HPDE6-E6E7 (cell line): ENCODE results near the gene ANO3.
"Not testable (repeated sequence)": the region's sequence is repeated elsewhere in the genome, so short reads cannot be mapped to it uniquely, and the experiment has no call there.

ENCODE experiments used
- DNase-seq: peaks from one replicate; pipeline ENCODE4 v3.0.0; 2011; ENCODE audit warnings: missing footprints; ENCODE audit errors: extremely low spot score

ANO3 gene

DNA sequence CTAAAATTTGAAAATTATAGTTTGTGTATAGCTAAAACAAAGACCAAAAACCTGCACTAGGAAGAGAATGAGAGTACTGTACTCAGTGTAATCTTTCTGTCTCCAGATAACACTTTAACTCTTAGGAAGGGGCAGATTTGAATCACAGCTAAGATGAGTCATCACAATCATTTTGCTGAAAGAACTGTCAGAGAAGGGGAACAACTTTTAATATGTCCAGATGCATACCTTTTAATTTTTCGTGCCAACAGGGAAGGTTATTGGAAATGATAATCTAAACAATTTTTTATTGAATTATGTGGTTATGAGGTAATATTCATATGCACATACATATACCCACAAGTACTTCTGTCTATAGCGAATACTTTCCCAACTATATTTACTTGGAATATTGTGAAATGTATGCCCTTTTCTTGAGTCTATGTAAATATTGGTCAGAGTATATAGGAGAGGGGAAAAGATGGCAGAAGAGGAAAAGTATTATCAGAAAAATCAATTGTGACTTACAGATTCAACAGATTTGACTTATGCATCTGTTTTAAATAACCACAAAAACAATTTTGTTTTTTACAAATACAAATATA, 291.2 kb downstream of the ANO3 start:
- DNase-seq = peak; percentile 14

DNA sequence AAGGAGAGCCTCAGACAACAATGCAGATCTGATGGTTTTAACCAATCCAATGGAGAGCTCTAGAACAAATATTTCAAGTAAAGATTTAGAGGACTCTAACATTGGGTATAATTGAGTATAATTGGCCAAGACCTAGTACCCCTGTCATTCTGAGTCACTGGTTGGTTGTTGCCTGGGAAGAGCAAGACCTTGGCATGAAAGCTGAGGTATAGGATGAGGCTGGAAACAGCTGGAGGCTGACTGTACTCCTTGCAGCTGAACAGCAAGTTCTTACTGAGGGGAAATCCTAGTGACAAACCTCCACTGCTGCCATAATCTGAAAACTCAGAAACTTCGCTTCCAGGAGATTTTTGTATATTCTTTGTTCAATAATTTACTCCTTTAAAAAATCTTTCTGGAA, 294.4 kb downstream of the ANO3 start:
- DNase-seq = no peak

- DNase-seq = no peak
Observed at GRCh38 chr11:26632691-26633159, 300.8 kb downstream of the ANO3 start.

GRCh38 chr11:26643314-26643713, 311.4 kb downstream of the ANO3 start:
- not testable (repeated sequence) for DNase-seq

DNA sequence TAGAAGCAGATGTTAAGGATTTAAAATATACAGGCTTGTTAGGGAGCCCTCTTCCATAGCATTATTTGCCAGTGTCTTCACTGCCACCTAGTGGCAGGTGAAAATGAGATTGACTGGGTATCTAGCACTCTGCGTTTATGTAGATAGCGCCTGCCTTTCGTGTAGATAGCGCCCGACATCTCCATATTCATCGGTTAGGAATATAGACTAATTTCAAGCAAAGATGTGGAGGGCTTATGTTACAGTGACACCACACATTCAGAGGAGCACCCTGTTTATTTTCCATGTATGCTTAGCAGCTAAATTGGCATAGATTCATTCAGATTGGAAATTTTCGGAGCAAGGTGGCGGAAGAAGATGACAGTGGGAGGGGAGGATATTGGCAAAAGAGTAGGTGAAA, 318.0 kb downstream of the ANO3 start:
- DNase-seq = peak; percentile 54

GRCh38 chr11:26651916-26652315, 320.0 kb downstream of the ANO3 start:
- no peak for DNase-seq

DNA sequence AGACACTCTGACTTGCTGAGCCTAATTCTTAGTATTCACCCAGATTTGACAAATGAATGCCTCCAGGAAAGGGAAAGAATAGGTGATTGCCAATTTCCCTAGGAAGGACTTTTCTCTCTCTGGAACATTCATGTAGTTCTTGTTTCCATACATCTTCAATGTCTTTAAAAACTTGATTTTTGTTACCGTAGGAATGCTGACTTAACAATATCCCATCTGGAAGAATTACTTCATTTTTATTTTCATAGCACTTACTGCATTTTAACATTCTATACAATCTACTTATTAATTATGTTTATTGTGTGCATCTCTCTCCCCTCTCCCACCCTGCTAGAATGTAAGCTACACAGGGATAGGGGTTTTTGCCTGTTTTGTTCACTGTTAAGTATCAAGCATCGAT, 323.4 kb downstream of the ANO3 start:
- DNase-seq = no peak

DNA sequence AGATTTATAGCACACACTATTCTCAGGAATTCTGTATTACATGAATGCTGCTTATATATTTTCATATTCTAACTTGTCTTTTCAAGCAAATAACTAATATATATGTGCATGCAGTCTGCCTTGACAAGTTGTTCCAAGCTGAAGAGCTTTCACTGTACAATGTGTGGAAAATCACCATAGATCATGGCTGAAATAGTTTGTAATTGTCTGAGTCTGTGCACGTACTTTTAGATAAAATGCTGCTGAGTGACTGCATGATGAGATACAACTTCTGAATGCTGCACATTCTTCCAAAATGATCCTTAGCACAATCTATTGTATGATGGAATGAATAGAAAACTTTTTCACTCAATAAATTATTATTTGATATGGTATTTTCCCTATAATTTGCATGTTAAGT, 331.0 kb downstream of the ANO3 start:
- no peak for DNase-seq

DNA sequence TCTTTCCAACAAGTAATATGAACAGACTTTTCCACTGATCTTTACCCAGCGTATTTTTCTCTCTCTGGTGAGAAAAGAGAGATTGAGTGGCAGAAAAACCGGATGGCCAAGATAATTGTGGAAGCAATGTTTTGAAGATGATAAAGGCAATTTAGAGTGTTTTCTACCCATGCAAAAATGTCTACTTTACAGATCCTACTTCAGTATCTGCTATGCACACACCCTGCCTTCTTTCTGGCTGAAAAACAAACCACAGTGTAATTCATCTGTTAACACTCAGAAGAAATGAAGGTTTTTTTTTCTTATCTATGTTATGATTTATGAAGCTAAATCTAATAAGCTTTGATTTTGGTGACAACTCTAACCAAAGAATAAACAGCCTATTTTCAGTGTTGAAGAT, 333.1 kb downstream of the ANO3 start:
- no peak for DNase-seq

DNA sequence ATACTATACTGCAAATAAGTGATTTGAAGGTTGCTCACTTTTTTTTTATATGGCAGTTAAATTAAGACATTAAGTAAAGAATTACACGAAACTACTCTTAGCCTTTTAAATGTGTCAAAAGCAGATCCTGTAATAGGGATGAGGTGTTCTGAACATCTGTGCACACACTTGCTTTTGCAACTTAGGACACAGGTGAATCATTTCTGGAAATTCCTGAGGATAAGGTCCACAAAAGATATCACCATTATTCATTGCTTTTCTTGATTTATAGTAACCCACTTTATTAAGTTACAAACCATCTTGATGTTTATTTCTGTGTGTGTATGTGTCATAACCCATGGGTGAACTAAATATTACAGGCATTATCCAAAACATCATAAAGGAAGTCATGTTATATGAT, 334.0 kb downstream of the ANO3 start:
- DNase-seq = no peak

GRCh38 chr11:26675233-26675928, 343.5 kb downstream of the ANO3 start:
- DNase-seq = no peak

DNA sequence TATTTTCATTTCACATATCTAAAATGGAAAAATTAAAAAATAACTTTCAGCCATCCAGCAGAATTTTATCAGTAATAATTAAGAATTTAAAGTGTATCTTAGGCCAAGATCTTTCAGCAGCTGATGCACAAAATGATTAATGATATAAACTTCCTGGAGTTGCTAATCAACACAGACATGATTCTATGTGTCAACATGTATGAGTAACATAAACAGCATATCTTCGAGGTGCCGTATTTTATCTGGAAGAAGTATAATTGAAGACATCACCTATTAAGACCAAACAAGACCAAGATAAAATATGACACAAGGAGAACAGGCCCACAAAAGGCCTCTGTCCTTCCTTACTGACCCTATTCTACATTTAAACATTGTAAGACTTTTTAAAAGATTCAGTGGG, 344.7 kb downstream of the ANO3 start:
- peak; percentile 22 for DNase-seq

GRCh38 chr11:26677566-26677965, 345.6 kb downstream of the ANO3 start:
- peak; percentile 15 for DNase-seq

DNA sequence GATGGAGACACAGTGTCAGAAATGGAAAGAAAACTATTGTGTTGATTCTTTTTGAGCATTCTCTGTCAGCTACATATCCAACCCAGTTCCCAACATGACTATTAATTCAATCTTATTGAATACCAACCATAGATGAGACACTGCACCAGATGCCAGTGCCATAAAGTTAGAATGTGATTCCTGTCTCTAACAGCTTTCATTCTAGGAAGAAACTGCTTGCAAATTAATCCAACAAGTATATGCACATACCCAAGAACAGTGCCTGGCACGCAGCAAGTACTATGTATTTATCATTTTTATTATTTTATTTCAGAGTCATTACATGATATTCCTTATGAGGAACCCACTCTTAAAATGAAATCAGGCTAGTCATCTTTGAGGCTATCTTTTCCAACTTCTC, 355.4 kb downstream of the ANO3 start:
- no peak for DNase-seq

GRCh38 chr11:26688701-26689100, 356.8 kb downstream of the ANO3 start:
- no peak for DNase-seq

DNA sequence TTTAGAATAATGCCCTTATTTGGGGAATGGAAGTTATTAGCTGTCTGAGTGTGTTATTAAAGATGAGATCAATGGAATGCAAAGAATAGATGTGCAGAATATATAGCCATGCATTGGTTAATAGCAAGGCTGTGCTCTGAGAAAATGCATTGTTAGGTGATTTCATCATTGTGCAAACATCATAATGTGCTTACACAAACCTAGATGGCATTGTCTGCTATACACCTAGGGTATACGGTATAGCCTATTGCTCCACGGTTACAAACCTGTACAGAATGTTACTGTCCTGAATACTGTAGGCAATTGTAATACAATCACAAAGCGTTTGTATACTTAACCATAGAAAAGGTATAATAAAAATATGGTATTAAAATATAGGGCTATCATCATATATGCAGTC, 364.4 kb downstream of the ANO3 start:
- no peak for DNase-seq

DNA sequence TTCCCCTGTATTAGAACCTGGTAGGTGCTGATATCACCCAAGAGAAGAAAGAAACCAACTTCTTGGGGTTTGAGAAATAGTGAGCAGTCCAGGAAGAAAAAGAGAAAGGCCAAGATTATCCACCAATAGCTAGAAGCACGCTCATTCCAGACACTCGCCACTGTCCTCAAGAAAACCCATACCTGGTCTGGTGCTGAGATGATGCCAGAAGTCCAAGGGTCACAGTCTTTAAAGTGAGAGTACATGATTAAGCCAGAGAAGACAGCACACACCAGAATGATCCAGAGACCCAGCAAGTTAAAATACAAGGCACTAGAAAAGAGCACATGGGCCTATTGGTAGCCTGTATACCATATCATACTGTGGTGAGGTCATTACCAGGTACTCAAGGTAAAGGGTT, 366.3 kb downstream of the ANO3 start:
- no peak for DNase-seq

DNA sequence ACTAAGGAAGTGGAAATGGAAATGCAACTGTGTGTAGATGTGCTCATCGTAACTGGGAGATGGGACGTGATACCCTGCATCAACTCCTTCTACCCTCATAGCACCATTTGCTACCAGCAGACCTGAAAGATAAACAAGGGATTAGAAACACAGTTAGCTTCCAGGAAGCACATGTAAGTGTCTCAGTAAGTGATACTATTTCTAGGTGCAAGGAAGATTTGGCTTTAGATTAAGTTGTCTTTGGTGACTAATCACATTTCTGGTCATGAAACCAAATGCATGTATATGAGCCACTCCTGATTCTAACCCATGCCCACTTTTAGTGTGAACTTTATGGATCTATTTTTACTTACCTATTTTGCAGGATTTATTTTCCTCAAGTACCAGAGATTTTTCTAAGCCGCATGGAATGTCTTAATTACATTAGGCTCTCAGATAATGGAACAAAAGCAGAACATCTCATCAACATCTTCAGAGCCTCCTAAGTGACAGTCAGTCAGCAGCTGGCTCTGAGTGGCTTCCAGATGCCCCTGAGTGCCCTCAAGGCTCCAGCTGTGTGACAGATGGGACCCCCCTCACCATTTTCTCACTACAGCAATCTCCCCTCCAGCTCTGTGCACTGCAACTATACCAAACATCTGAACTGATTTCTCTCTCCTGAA, 368.8 kb downstream of the ANO3 start:
- DNase-seq = no peak

DNA sequence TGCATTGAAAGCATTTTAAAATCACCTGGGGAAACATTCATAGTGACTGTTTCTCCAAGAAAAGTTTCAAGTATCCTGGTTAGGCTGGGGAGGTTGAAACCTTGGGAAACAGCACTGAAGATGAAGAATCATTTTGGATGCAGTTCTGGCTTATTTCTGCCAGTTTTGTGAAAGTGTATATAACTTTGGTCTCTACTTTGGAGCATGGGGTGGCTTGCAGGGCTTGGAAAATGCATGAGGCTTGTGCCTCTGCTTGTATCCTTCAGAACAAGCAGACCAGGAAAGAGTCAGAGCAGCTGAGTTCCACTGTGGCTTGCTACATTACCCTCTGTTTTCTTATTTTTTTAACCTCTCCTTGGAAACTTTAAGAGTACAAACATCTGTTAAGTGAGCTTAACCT, 370.5 kb downstream of the ANO3 start:
- DNase-seq = no peak

DNA sequence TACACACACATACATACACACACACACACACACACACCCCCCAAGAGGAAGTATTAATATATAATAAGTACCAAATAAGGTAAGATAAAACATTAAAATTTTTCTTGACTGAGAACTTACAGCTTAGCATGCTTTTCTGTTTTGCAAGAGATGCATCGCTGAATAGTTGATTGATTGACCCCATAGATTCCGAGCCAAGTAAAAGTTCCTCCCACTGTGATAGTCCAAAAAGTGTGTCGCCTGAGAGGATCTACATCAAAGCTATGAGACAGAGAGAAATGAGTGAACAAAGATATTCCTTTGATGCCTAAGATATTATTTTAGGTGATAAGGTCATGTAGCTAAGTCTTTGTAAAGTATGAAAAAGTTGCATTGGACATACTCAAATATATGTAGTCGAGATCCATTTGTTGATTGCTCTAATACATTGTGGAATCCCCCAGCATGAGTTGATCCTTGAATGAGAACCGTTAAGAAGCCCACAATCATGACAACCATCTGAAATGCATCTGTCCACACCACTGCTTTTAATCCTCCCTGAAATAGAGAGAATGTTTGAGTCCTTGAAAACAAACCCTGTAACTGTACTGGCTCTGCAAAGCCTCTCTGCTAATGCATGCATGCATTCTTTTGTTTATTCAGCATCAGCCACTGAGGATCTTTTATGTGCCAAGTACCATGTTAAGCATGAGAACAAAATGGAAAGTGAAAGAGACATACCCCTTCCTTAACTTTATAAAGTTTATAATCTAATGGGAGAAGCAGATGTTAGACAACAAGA, 371.7 kb downstream of the ANO3 start:
- no peak for DNase-seq

- DNase-seq = no peak
Observed at GRCh38 chr11:26704249-26704648, 372.3 kb downstream of the ANO3 start.

DNA sequence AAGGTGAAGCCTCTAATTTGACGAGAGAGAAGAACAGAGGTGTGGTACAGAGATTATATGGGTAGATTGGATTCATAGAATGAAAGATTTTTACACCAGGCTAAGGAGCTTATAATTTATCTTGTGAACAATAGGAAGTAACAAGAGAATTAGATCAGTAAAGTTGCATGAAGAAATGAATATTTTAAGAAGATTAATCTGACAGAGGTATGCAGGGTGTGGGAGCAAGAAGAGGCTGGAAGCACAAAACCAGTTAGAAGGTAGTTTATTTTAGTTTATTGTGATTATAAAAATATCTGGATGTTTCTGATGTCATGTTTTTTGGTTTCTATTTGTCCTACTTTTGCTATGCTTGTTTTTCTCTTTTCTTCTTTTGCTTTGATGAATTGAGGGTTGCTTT, 374.3 kb downstream of the ANO3 start:
- no peak for DNase-seq
